NT2/D1 (cell line): ENCODE results near the gene GPR37.

Experiments used
- SUZ12 ChIP-seq: IDR thresholded peaks from 2 replicates; pipeline ENCODE4 v1.6.1; 2011; ENCODE audit not compliant: insufficient read length, insufficient read depth; ENCODE audit errors: extremely low read depth
- ZNF274 ChIP-seq: IDR thresholded peaks from 2 replicates; pipeline ENCODE4 v1.6.1; 2011; ENCODE audit warnings: mild to moderate bottlenecking, low read depth, low read length

GRCh38 chr7:124784879-124785818, 19.6 kb upstream of the GPR37 start:
- TF ChIP-seq ZNF274 (no peak), SUZ12 (no peak)
